HepG2 (cell line): ENCODE results near the gene ACTR3.

Experiments used
- MIER3 ChIP-seq: IDR thresholded peaks from 2 replicates; pipeline ENCODE4 v1.6.1; 2016; ENCODE audit warnings: missing compliant biosample characterization, borderline replicate concordance
- NFE2L2 ChIP-seq: fragments of 150-350 bp; IDR thresholded peaks from 2 replicates; pipeline ENCODE4 v1.6.1; 2014; ENCODE audit warnings: low read length
- ZNF761 ChIP-seq: sonication (generic); formaldehyde crosslinking; conservative IDR thresholded peaks from 2 replicates; pipeline ENCODE4 v1.4.0; 2020; ENCODE audit warnings: mild to moderate bottlenecking, missing genetic modification reagents
- TF ChIP-seq, protein P1 (sequence below): sonication (generic); formaldehyde crosslinking; IDR thresholded peaks from 2 replicates; pipeline ENCODE4 v1.4.0; 2020; ENCODE audit warnings: missing genetic modification reagents
- TF ChIP-seq, protein P2 (sequence below): sonication (generic); formaldehyde crosslinking; IDR thresholded peaks from 2 replicates; pipeline ENCODE4 v1.5.0; 2020; ENCODE audit warnings: mild to moderate bottlenecking, missing genetic modification reagents, moderate library complexity
- TF ChIP-seq, protein P3 (sequence below): IDR thresholded peaks from 2 replicates; pipeline ENCODE4 v1.6.1; 2016

DNA sequence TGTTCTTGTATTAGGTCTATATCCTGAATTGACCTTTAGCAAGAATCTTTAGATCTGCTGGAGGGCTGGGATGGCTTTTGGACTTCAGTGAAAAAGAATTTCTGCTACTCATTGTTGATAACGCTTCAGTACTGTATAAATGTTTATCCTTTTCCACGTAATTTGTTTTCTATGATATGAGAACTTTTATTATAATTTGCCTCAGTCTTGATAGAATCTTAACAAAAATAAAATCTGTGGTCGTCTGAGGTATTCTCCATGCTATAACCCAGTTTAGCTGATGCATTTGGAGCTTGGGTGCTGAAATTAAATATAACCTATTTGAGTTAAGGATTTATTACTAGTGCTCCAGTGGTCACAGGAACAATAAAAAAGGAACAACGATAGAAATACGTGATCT is 71.1 kb downstream of the ACTR3 start:
- TF ChIP-seq, protein P1, sequence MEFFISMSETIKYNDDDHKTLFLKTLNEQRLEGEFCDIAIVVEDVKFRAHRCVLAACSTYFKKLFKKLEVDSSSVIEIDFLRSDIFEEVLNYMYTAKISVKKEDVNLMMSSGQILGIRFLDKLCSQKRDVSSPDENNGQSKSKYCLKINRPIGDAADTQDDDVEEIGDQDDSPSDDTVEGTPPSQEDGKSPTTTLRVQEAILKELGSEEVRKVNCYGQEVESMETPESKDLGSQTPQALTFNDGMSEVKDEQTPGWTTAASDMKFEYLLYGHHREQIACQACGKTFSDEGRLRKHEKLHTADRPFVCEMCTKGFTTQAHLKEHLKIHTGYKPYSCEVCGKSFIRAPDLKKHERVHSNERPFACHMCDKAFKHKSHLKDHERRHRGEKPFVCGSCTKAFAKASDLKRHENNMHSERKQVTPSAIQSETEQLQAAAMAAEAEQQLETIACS (CRISPR knock-in tag): no peak
- TF ChIP-seq ZNF761: no peak
- TF ChIP-seq, protein P2, sequence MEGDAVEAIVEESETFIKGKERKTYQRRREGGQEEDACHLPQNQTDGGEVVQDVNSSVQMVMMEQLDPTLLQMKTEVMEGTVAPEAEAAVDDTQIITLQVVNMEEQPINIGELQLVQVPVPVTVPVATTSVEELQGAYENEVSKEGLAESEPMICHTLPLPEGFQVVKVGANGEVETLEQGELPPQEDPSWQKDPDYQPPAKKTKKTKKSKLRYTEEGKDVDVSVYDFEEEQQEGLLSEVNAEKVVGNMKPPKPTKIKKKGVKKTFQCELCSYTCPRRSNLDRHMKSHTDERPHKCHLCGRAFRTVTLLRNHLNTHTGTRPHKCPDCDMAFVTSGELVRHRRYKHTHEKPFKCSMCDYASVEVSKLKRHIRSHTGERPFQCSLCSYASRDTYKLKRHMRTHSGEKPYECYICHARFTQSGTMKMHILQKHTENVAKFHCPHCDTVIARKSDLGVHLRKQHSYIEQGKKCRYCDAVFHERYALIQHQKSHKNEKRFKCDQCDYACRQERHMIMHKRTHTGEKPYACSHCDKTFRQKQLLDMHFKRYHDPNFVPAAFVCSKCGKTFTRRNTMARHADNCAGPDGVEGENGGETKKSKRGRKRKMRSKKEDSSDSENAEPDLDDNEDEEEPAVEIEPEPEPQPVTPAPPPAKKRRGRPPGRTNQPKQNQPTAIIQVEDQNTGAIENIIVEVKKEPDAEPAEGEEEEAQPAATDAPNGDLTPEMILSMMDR (CRISPR knock-in tag): no peak
- TF ChIP-seq, protein P3, sequence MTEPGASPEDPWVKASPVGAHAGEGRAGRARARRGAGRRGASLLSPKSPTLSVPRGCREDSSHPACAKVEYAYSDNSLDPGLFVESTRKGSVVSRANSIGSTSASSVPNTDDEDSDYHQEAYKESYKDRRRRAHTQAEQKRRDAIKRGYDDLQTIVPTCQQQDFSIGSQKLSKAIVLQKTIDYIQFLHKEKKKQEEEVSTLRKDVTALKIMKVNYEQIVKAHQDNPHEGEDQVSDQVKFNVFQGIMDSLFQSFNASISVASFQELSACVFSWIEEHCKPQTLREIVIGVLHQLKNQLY (CRISPR knock-in tag): no peak
- TF ChIP-seq MIER3: no peak
- TF ChIP-seq NFE2L2: no peak
